Measurements from ENCODE around the gene GPX6. TPM values are rescaled to one million over a fixed set of nuclear protein-coding genes. Genes with fewer than 3 reads are reported as not detected.
"Not testable (repeated sequence)": the region's sequence is repeated elsewhere in the genome, so short reads cannot be mapped to it uniquely, and the experiment has no call there.

The GPX6 gene
- total RNA-seq, 1 experiment from 2014 or later, result not detected

GRCh38 chr6:28551891-28552666 is 36.5 kb upstream of the GPX6 start:
- Histone ChIP-seq H4K8ac (replicated peaks; ENCODE audit: insufficient read length, low read depth, low read length) (no peak overlapping the region), H2BK15ac (ENCODE audit: low read depth, low read length) (no peak overlapping the region), H3K79me2 (ENCODE audit: insufficient read depth, low read length) (no peaks in the 10 kb centered on the region), H3K4me2 (ENCODE audit: insufficient read depth, insufficient read length, low read length) (no peak overlapping the region), H3K23ac (ENCODE audit: insufficient read length, low read depth, low read length) (no peak overlapping the region), H3K18ac (ENCODE audit: insufficient read length, low read depth, low read length) (no peak overlapping the region), H3K23me2 (ENCODE audit: insufficient read length, low read depth, low read length, poor library complexity, severe bottlenecking) (no peaks in the 10 kb centered on the region), H2AK5ac (ENCODE audit: insufficient read length, low read length) (no peak overlapping the region), H4K5ac (ENCODE audit: insufficient read length, low read depth, low read length) (no peak overlapping the region), H2BK12ac (ENCODE audit: insufficient read length, low read depth, low read length) (peak overlapping the region; percentile 24), H3K27ac (ENCODE audit: insufficient read length, low read depth, low read length) (no peak overlapping the region), H3K9ac (ENCODE audit: extremely low read depth, insufficient read length, low read length) (no peak overlapping the region), H2BK5ac (ENCODE audit: insufficient read length, low read length) (no peak overlapping the region), H3K56ac (ENCODE audit: insufficient read length, low read depth, low read length) (no peak overlapping the region), H3K4me1 (ENCODE audit: insufficient read depth, low read length) (no peaks in the 10 kb centered on the region), H2BK120ac (ENCODE audit: low read depth, low read length, poor library complexity, severe bottlenecking) (no peak overlapping the region), H4K20me1 (ENCODE audit: control insufficient read depth, insufficient read depth, insufficient read length) (no peaks in the 10 kb centered on the region), H2AFZ (ENCODE audit: low read length) (no peak overlapping the region), H3K27me3 (ENCODE audit: insufficient read depth, low read length) (no peaks in the 10 kb centered on the region; the same call in 1 of the 2 replicates), H3K4ac (ENCODE audit: low read depth, low read length) (no peak overlapping the region), H3T11ph (ENCODE audit: low read length) (no peak overlapping the region), H3K14ac (ENCODE audit: insufficient read depth, low read length) (no peak overlapping the region), H4K91ac (ENCODE audit: insufficient read length, low read depth, low read length) (no peak overlapping the region), H3K9me3 (ENCODE audit: control insufficient read depth, low read depth, low read length) (no peaks in the 10 kb centered on the region), H3K79me1 (ENCODE audit: insufficient read depth, low read depth, low read length, poor library complexity, severe bottlenecking) (no peaks in the 10 kb centered on the region), H2BK20ac (ENCODE audit: low read depth, low read length, poor library complexity, severe bottlenecking) (no peak overlapping the region)
- WGBS (ENCODE audit: extremely low coverage, insufficient read length, low lambda C conversion rate), result no CpG with 5 or more reads among the region's 4 CpGs
- no peak for DNase-seq
- TF ChIP-seq CTCF (conservative IDR thresholded peaks at IDR 0.05), result no peak
- H3K9me3 Mint-ChIP-seq, result no peaks in the 10 kb centered on the region
- H3K27ac Mint-ChIP-seq, result no peak overlapping the region
- no peak overlapping the region for H3K4me3 Mint-ChIP-seq
- no peaks in the 10 kb centered on the region for H3K36me3 Mint-ChIP-seq (ENCODE audit: insufficient read depth in 1 of 3, low read depth in 3 of 3)
- H3K4me1 Mint-ChIP-seq, result peaks cover 9 to 15% of the 10 kb centered on the region in 2 experiments
- H3K27me3 Mint-ChIP-seq (ENCODE audit: low read depth), result peaks cover 32% of the 10 kb centered on the region

- not testable (repeated sequence) for H3K4ac ChIP-seq (ENCODE audit: low read depth, low read length); H2BK5ac ChIP-seq (ENCODE audit: insufficient read length, low read length); H4K8ac ChIP-seq (replicated peaks; ENCODE audit: insufficient read length, low read depth, low read length); H3K27ac Mint-ChIP-seq; H2BK20ac ChIP-seq (ENCODE audit: low read depth, low read length, poor library complexity, severe bottlenecking); H3T11ph ChIP-seq (ENCODE audit: low read length); H3K56ac ChIP-seq (ENCODE audit: insufficient read length, low read depth, low read length); H3K9me3 ChIP-seq (ENCODE audit: control insufficient read depth, low read depth, low read length); DNase-seq; H3K9ac ChIP-seq (ENCODE audit: extremely low read depth, insufficient read length, low read length); H3K4me1 Mint-ChIP-seq; H3K4me2 ChIP-seq (ENCODE audit: insufficient read depth, insufficient read length, low read length); H3K27ac ChIP-seq (ENCODE audit: insufficient read length, low read depth, low read length); H3K27me3 ChIP-seq (ENCODE audit: insufficient read depth, low read length); H3K14ac ChIP-seq (ENCODE audit: insufficient read depth, low read length); H3K4me1 ChIP-seq (ENCODE audit: insufficient read depth, low read length); H3K23ac ChIP-seq (ENCODE audit: insufficient read length, low read depth, low read length); H3K79me1 ChIP-seq (ENCODE audit: insufficient read depth, low read depth, low read length, poor library complexity, severe bottlenecking); H4K20me1 ChIP-seq (ENCODE audit: control insufficient read depth, insufficient read depth, insufficient read length); H2AK5ac ChIP-seq (ENCODE audit: insufficient read length, low read length); H3K36me3 Mint-ChIP-seq (ENCODE audit: insufficient read depth in 1 of 3, low read depth in 3 of 3); H2BK120ac ChIP-seq (ENCODE audit: low read depth, low read length, poor library complexity, severe bottlenecking); H4K91ac ChIP-seq (ENCODE audit: insufficient read length, low read depth, low read length); H3K18ac ChIP-seq (ENCODE audit: insufficient read length, low read depth, low read length); H4K5ac ChIP-seq (ENCODE audit: insufficient read length, low read depth, low read length); H2BK12ac ChIP-seq (ENCODE audit: insufficient read length, low read depth, low read length); H3K9me3 Mint-ChIP-seq; H2BK15ac ChIP-seq (ENCODE audit: low read depth, low read length); H2AFZ ChIP-seq (ENCODE audit: low read length); H3K79me2 ChIP-seq (ENCODE audit: insufficient read depth, low read length); H3K4me3 Mint-ChIP-seq
- peaks cover 11% of the 10 kb centered on the region for H3K23me2 ChIP-seq (ENCODE audit: insufficient read length, low read depth, low read length, poor library complexity, severe bottlenecking)
- WGBS (ENCODE audit: extremely low coverage, insufficient read length, low lambda C conversion rate), result no CpG with 5 or more reads among the region's 3 CpGs
- H3K27me3 Mint-ChIP-seq (ENCODE audit: low read depth), result peaks cover 22% of the 10 kb centered on the region
These were observed 31.4 kb upstream of the GPX6 start for GRCh38 chr6:28547003-28547402.

All from H9 (cell line).